ENCODE results near the gene WNT11. TPM values are rescaled to one million over a fixed set of nuclear protein-coding genes. Genes with fewer than 3 reads are reported as not detected.

WNT11 gene
- total RNA-seq, 4 donors from 2014 or later: 0.13 to 3.2 (median 0.38) TPM

DNA sequence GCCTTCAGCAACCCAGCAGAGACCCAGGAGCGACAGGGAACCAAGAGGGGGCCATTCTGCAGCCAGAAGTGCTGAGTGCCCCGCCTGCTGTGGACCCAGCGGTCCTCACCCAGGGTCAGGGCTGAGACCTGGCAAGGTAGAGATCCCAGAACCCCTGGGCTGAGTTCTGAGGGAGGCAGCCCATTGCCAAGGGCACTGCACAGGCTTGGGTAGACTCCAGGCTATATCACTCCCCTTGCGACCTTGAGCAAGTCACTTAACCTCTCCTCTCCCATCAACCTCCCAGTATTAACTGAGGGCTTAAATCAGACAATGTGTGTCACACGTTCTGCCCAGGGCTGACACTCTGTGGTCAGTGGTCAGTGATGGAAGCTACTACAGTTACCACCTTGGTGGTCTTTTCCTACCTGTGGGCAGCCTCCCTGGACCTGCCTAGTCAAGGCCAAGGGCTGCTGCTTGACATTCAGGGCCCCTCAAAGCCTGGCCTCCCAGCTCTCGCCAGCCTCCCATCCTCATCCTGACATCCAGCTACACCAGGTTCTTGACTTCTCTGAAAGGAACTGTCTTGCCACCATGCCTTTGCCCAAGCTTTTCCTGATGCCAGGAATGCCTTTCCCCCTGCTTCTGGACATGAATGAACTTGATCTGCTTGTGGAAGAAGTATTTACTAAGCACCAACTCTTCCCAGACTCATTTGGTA lies 8.2 kb downstream of the WNT11 start:
- H3K36me3 ChIP-seq: no peaks in the 10 kb centered on the region
- no peaks in the 10 kb centered on the region for H3K4me1 ChIP-seq
- no peak for DNase-seq
- peaks cover 0 to 9% (median 0%) of the 10 kb centered on the region in 4 donors for H3K27me3 ChIP-seq
- H3K27ac ChIP-seq: no peak overlapping the region
- TF ChIP-seq, protein P1, sequence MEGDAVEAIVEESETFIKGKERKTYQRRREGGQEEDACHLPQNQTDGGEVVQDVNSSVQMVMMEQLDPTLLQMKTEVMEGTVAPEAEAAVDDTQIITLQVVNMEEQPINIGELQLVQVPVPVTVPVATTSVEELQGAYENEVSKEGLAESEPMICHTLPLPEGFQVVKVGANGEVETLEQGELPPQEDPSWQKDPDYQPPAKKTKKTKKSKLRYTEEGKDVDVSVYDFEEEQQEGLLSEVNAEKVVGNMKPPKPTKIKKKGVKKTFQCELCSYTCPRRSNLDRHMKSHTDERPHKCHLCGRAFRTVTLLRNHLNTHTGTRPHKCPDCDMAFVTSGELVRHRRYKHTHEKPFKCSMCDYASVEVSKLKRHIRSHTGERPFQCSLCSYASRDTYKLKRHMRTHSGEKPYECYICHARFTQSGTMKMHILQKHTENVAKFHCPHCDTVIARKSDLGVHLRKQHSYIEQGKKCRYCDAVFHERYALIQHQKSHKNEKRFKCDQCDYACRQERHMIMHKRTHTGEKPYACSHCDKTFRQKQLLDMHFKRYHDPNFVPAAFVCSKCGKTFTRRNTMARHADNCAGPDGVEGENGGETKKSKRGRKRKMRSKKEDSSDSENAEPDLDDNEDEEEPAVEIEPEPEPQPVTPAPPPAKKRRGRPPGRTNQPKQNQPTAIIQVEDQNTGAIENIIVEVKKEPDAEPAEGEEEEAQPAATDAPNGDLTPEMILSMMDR (IDR thresholded peaks at IDR 0.05): no peak
- TF ChIP-seq POLR2A (IDR thresholded peaks at IDR 0.05): no peak
- no peaks in the 10 kb centered on the region for H3K9me3 ChIP-seq
- intact Hi-C loops (cut with DNase I): no loop called here
- 69 to 74% methylated on average over 2 to 3 of the region's 6 CpGs for WGBS, 2 donors
- no peak overlapping the region for H3K4me3 ChIP-seq

DNA sequence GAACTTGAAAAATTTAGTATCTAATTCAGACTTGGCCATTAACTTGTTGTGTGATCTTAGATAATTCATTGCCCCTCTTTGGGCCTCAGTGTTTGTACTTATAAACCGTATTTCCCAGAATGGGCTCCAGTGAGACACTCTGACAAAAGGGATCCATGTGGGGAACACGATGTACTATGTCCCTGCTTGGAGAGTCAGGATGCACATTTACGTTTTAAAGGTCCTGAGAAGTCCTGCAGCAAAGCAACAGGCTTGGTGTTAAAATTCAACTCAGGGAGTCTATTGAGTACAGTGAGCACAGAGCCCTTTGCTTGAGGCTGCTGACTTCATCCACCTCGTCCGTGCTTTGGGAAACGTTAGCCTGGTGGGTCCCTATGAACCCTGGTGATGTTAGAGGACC lies 9.0 kb downstream of the WNT11 start:
- no peak overlapping the region for H3K27ac ChIP-seq
- WGBS, 2 donors: 84 to 90% methylated on average over 2 to 3 of the region's 6 CpGs
- H3K27me3 ChIP-seq: peaks cover 0 to 2% (median 0%) of the 10 kb centered on the region in 4 donors
- intact Hi-C loops (cut with DNase I): no loop called here
- H3K9me3 ChIP-seq: no peaks in the 10 kb centered on the region
- H3K4me1 ChIP-seq: no peaks in the 10 kb centered on the region
- TF ChIP-seq, protein P1 (IDR thresholded peaks at IDR 0.05): no peak
- TF ChIP-seq POLR2A (IDR thresholded peaks at IDR 0.05): no peak
- no peak overlapping the region for H3K4me3 ChIP-seq
- H3K36me3 ChIP-seq: no peaks in the 10 kb centered on the region
- no peak for DNase-seq

DNA sequence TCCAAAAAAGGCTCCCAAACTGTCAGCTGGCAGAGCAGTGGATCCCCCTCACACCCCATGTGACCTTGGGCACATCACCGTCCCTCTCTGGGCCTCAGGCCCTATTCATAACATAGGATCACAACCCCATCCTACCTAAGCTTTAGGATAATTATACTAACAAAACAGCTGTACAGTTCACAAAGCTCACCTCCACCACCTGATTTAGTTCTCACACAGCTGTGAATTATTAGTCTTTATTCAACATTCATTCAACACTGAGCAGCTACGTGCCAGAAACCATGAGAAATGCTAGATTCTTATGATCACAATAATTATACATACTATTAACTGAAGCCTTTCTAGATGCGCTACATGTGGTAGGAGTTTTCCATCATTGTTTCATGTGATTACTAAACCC lies 9.5 kb downstream of the WNT11 start:
- WGBS, 2 donors: 86 to 88% methylated on average over 2 to 3 of the region's 3 CpGs
- no peak for DNase-seq
- intact Hi-C loops (cut with DNase I): no loop called here
- Histone ChIP-seq H3K36me3 (no peaks in the 10 kb centered on the region), H3K27me3 (no peaks in the 10 kb centered on the region), H3K4me3 (no peak overlapping the region), H3K27ac (no peak overlapping the region), H3K9me3 (no peaks in the 10 kb centered on the region), H3K4me1 (no peaks in the 10 kb centered on the region)
- TF ChIP-seq POLR2A (IDR thresholded peaks at IDR 0.05): no peak
- TF ChIP-seq, protein P1 (IDR thresholded peaks at IDR 0.05): no peak

DNA sequence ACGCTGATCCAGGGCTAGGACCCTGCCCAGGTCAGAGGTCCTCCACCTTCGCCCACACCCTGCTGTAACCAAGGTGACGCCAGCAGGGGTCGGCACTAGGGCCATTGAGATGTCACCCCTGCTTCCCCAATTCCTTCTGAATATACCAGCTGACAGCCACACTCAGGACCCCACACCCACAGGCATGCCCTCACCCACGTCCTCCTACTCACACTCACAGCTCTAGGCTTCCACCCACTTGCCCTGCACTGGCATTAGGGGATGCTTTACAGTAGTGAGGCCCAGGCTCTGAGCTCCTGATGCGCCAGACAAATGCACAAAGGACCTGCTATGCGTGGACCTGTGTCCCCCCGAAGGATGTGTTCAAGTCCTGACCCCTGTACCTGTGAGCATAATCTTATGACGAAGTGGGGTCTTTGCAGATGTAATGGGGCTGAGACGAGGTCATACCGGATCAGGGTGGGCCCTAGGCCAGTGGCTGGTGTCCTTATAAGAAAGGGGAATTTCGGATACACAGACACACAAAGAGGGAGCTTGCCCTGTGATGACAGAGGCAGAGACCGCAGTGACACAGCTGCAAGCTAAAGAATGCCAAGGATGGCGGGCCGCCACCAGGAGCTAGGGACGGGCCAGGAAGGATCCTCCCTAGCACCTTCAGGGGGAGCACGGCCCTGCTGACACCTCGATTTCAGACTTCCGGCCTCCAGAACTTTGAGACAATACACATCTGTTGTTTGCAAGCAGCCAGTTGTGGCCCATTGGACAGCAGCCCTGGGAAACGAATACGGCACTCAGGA lies 11.2 kb downstream of the WNT11 start:
- H3K4me3 ChIP-seq: no peak overlapping the region
- H3K36me3 ChIP-seq: no peaks in the 10 kb centered on the region
- DNase-seq: no peak
- no peaks in the 10 kb centered on the region for H3K9me3 ChIP-seq
- intact Hi-C loops (cut with DNase I): no loop called here
- 69% methylated on average over 8 to 15 of the region's 21 CpGs for WGBS, 2 donors
- H3K4me1 ChIP-seq: peaks cover 0 to 10% (median 0%) of the 10 kb centered on the region in 3 donors
- no peak overlapping the region for H3K27ac ChIP-seq
- H3K27me3 ChIP-seq: no peaks in the 10 kb centered on the region
- no peak for TF ChIP-seq POLR2A (IDR thresholded peaks at IDR 0.05)
- TF ChIP-seq, protein P1 (IDR thresholded peaks at IDR 0.05): no peak

DNA sequence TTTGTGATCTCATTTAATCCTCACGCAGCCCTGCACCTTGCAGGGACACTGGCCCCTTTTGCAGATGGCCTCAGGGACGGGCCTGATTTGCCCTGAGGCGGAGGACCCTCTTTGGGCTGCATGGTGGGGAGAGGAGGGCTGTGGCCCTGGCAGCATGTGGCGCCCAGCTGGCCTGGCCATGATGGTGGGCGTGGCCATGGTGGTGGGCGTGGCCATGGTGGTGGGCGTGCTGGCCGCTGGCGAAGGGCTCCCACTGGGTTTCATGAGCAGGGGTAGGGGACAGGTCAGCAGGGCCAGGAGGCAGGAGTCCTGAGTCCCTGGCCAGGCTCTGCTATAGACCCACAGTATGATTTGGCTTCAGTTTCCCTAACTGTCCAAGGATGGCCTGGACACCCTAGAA lies 13.1 kb downstream of the WNT11 start:
- Histone ChIP-seq H3K9me3 (no peaks in the 10 kb centered on the region), H3K36me3 (no peaks in the 10 kb centered on the region), H3K4me1 (peaks cover 0 to 10% (median 0%) of the 10 kb centered on the region in 3 donors), H3K27me3 (no peaks in the 10 kb centered on the region), H3K27ac (no peak overlapping the region), H3K4me3 (no peak overlapping the region)
- DNase-seq: no peak
- TF ChIP-seq, protein P1 (IDR thresholded peaks at IDR 0.05): no peak
- no peak for TF ChIP-seq POLR2A (IDR thresholded peaks at IDR 0.05)
- WGBS, 2 donors: 75% methylated on average over 9 of the region's 9 CpGs; no CpG with 5 or more reads in 1 of the 2 donors
- intact Hi-C loops (cut with DNase I): no loop called here

Data from esophagus squamous epithelium (tissue), 5 donors.